ENCODE measurements around the gene CEP78.
"Not testable (repeated sequence)": the region's sequence is repeated elsewhere in the genome, so short reads cannot be mapped to it uniquely, and the experiment has no call there.

Gene CEP78

DNA sequence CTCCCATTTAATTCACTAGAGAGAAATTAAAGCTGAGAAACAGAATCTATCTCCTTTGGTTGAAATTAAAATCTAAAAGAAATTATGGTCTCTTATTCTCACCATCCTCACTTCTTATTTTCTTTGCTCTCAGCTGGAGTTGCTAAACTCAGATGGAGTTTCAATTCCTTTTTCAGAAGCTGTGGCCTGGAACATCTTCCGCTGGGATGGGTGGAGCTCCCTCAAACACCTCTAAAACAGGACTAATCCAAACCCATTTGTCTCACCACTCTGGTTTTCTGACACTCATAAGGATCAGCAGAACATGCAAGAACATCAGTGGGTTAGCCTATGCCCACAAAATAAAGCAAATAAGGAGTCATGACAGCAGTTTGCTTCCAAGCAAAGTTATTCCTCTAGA, 39.6 kb upstream of the CEP78 start:
- no peak for DNase-seq (ENCODE audit: low read depth)
- in situ Hi-C loops (cut with HindIII; ENCODE audit: low sequenced_read_pairs) = no loop called here
- TF ChIP-seq, protein P1, sequence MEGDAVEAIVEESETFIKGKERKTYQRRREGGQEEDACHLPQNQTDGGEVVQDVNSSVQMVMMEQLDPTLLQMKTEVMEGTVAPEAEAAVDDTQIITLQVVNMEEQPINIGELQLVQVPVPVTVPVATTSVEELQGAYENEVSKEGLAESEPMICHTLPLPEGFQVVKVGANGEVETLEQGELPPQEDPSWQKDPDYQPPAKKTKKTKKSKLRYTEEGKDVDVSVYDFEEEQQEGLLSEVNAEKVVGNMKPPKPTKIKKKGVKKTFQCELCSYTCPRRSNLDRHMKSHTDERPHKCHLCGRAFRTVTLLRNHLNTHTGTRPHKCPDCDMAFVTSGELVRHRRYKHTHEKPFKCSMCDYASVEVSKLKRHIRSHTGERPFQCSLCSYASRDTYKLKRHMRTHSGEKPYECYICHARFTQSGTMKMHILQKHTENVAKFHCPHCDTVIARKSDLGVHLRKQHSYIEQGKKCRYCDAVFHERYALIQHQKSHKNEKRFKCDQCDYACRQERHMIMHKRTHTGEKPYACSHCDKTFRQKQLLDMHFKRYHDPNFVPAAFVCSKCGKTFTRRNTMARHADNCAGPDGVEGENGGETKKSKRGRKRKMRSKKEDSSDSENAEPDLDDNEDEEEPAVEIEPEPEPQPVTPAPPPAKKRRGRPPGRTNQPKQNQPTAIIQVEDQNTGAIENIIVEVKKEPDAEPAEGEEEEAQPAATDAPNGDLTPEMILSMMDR (IDR thresholded peaks at IDR 0.05; ENCODE audit: low read depth, low read length, missing control alignments) = no peak
- H3K4me3 ChIP-seq (ENCODE audit: low read depth, low read length) = no peak overlapping the region

DNA sequence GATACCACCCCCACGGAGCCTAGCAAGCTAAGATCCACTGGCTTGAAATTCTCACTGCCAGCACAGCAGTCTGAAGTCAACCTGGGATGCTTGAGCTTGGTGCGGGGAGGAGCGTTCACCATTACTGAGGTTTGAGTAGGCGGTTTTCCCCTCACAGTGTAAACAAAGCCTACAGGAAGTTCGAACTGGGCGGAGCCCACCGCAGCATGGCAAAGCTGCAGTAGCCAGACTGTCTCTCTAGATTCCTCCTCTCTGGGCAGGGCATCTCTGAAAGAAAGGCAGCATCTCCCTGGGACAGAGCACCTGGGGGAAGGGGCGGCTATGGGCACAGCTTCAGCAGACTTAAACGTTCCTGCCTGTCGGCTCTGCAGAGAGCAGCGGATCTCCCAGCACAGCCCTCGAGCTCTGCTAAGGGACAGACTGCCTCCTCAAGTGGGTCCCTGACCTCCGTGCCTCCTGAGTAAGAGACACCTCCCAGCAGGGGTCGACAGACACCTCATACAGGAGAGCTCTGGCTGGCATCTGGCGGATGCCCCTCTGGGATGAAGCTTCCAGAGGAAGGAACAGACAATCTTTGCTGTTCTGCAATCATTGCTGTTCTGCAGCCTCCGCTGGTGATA, 34.6 kb upstream of the CEP78 start:
- in situ Hi-C loops (cut with HindIII; ENCODE audit: low sequenced_read_pairs); H3K4me3 ChIP-seq (ENCODE audit: low read depth, low read length); DNase-seq (ENCODE audit: low read depth): not testable (repeated sequence)

DNA sequence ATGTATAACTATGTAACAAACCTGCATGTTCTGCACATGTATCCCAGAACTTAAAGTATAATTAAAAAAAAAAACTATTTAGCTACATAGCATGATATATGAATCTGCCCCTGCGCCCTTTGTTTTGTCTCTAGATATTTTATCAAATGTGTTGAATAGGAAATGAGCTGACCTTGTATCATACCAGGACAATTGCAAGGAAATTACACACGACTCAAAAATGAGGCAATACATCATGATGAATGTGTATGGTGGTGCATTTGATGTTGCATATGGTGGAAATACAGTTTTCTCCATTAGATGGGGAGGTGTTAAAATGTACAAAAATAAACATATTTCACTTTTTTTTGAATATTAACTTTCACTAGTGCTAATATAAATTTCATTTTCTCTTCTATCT, 28.6 kb upstream of the CEP78 start:
- in situ Hi-C loops (cut with HindIII; ENCODE audit: low sequenced_read_pairs) = no loop called here
- no peak for DNase-seq (ENCODE audit: low read depth)
- no peak overlapping the region for H3K4me3 ChIP-seq (ENCODE audit: low read depth, low read length)
- TF ChIP-seq, protein P1 (IDR thresholded peaks at IDR 0.05; ENCODE audit: low read depth, low read length, missing control alignments) = no peak

DNA sequence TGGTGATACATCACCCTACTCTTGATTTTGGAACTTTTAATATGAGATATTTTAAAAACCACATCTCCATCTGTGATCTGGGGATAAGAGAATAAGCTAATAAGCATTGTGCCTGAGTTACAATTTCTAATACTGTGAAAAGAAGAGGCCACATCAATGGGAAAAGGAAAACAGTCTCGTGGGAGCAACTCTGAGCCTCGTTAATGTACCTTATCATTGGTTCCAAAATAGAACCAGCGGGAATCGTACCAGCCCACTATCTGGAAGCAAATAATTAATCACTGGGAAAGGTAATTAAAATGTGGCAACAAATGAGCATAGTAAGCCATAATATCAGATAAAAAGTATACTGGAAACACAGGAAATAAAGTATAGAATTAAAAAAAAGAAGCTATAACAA, 28.0 kb upstream of the CEP78 start:
- TF ChIP-seq, protein P1 (IDR thresholded peaks at IDR 0.05; ENCODE audit: low read depth, low read length, missing control alignments) = no peak
- in situ Hi-C loops (cut with HindIII; ENCODE audit: low sequenced_read_pairs) = no loop called here
- no peak for DNase-seq (ENCODE audit: low read depth)
- no peak overlapping the region for H3K4me3 ChIP-seq (ENCODE audit: low read depth, low read length)

DNA sequence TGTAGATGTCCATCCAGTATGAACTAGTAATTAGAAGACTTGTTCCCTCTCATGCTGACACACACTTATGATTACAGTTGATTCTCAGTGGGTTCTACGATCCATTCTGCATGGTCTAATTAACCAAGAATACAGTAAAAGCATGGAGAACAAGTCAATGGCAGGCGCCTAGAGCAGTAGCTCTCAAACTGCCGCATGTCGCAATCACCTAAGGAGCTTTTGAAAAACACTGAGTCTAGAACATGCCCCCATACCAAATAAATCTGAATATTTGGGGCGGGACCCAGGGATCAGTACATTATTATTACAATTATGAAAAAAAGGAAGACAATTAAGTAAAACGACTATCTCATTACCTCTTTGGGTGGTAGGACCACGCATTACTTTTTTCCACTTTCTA, 26.7 kb upstream of the CEP78 start:
- no peak overlapping the region for H3K4me3 ChIP-seq (ENCODE audit: low read depth, low read length)
- in situ Hi-C loops (cut with HindIII; ENCODE audit: low sequenced_read_pairs) = no loop called here
- TF ChIP-seq, protein P1 (IDR thresholded peaks at IDR 0.05; ENCODE audit: low read depth, low read length, missing control alignments) = no peak
- no peak for DNase-seq (ENCODE audit: low read depth)

DNA sequence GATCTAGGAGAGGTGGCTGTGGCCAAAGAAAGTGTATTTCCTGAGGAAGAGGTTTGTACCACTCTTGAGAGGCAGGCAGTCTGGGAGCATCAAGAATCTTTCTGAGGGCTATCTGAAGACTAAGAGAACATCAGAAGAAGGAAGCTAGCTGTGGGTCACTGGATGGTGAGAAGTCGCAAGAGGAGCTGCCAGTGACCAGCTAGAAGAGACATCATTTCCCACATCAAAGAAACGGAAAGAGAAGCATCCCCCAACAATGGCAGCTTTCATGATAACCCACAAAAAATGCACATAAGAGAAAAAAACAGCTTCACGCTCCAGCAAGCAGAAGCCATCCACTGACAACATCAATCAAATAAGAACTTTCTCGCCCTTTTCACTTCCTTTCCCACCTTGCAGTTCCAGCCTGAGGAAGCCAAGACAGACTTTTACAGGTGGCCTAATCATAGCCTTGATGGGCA, 25.0 kb upstream of the CEP78 start:
- in situ Hi-C loops (cut with HindIII; ENCODE audit: low sequenced_read_pairs) = no loop called here

DNA sequence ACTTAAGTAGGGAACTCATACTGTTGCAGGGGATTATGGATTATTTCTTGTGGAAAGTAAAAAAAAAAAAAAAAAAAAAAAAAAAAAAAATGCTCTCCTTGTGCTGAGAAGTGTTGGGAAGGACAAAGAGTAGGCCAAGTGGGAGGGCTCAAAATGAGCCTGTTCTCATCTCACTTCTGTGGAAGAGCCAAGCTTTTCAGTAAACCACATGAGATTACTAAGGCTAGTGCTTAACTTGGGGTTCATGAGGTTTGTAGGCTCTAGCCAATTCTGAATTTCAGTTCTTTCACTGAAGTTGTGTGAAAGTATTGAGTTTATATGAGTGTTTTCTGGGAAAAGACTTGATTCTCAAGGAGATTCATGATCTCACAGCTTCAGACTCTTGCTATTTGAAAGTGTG, 23.0 kb upstream of the CEP78 start:
- in situ Hi-C loops (cut with HindIII; ENCODE audit: low sequenced_read_pairs) = no loop called here
- no peak overlapping the region for H3K4me3 ChIP-seq (ENCODE audit: low read depth, low read length)
- DNase-seq (ENCODE audit: low read depth) = no peak
- TF ChIP-seq, protein P1 (IDR thresholded peaks at IDR 0.05; ENCODE audit: low read depth, low read length, missing control alignments) = no peak

More for the DNA sequence above, 25.0 kb upstream of the CEP78 start:
- no peak for DNase-seq (ENCODE audit: low read depth)
- TF ChIP-seq, protein P1 (IDR thresholded peaks at IDR 0.05; ENCODE audit: low read depth, low read length, missing control alignments) = no peak
- no peak overlapping the region for H3K4me3 ChIP-seq (ENCODE audit: low read depth, low read length)

Data from astrocyte of the cerebellum (primary cell).